ENCODE results near the gene AMIGO3. TPM values are rescaled to one million over a fixed set of nuclear protein-coding genes. Genes with fewer than 3 reads are reported as not detected.

Gene AMIGO3
- total RNA-seq, 1 donor from 2014 or later, result not detected

DNA sequence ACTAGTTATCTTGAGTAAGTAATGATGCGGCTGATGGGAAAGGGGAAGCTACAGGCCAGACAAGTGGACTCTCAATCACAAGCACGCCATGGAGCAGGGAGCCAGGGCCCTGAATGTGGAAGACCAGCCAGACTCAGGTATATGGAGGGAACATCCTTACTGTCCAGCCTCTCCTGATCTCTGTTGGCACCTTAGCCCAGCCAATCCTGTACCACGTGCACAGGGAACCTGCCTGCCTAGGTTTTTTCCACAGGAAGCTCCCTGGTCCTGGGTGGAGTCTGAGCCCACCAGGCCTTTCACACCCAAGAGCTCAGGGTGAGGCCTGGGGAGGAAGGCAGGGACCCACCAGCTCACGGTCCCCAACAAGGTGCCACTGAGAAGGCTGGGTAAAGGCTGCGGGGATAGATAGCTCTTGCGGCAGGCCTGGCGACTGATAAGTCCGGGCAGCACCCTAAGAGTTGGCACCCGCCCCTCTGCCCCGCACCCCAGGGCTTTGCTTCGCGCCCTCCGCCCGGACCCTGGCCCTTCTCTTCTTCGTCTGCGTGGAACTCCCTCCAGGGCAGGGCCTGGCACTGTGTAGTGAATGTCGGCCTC lies 46.3 kb downstream of the AMIGO3 start:
- Histone ChIP-seq H3K27me3 (no peaks in the 10 kb centered on the region), H3K36me3 (no peaks in the 10 kb centered on the region), H3F3A (ENCODE audit: low read depth) (peaks cover 17% of the 10 kb centered on the region), H3K4me3 (peak overlapping the region; percentile 81), H3K79me2 (ENCODE audit: low read depth) (peaks cover 24% of the 10 kb centered on the region), H3K9me3 (ENCODE audit: low read depth) (no peaks in the 10 kb centered on the region), H3K9ac (no peak overlapping the region), H2AFZ (replicated peaks) (peak overlapping the region; percentile 54), H3K27ac (no peak overlapping the region), H3K4me2 (peak overlapping the region; percentile 94), H3K4me1 (peaks cover 8% of the 10 kb centered on the region), H4K20me1 (ENCODE audit: low read depth) (peaks cover 21% of the 10 kb centered on the region)
- Mint-ChIP-seq H3K27me3 (ENCODE audit: insufficient read depth, low read depth) (peaks cover 2% of the 10 kb centered on the region), H3K4me3 (peak overlapping the region; percentile 95), H3K9me3 (no peaks in the 10 kb centered on the region), H3K4me1 (peaks cover 25% of the 10 kb centered on the region), H3K36me3 (peaks cover 2% of the 10 kb centered on the region), H3K27ac (peak overlapping the region; percentile 96)
- peak; percentile 30 for DNase-seq (ENCODE audit: low spot score)
- no peak for TF ChIP-seq EZH2 (IDR thresholded peaks at IDR 0.05)
- no peak for TF ChIP-seq EZH2phosphoT487 (IDR thresholded peaks at IDR 0.05)
- TF ChIP-seq, protein P1, sequence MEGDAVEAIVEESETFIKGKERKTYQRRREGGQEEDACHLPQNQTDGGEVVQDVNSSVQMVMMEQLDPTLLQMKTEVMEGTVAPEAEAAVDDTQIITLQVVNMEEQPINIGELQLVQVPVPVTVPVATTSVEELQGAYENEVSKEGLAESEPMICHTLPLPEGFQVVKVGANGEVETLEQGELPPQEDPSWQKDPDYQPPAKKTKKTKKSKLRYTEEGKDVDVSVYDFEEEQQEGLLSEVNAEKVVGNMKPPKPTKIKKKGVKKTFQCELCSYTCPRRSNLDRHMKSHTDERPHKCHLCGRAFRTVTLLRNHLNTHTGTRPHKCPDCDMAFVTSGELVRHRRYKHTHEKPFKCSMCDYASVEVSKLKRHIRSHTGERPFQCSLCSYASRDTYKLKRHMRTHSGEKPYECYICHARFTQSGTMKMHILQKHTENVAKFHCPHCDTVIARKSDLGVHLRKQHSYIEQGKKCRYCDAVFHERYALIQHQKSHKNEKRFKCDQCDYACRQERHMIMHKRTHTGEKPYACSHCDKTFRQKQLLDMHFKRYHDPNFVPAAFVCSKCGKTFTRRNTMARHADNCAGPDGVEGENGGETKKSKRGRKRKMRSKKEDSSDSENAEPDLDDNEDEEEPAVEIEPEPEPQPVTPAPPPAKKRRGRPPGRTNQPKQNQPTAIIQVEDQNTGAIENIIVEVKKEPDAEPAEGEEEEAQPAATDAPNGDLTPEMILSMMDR (IDR thresholded peaks at IDR 0.05), result no peak

DNA sequence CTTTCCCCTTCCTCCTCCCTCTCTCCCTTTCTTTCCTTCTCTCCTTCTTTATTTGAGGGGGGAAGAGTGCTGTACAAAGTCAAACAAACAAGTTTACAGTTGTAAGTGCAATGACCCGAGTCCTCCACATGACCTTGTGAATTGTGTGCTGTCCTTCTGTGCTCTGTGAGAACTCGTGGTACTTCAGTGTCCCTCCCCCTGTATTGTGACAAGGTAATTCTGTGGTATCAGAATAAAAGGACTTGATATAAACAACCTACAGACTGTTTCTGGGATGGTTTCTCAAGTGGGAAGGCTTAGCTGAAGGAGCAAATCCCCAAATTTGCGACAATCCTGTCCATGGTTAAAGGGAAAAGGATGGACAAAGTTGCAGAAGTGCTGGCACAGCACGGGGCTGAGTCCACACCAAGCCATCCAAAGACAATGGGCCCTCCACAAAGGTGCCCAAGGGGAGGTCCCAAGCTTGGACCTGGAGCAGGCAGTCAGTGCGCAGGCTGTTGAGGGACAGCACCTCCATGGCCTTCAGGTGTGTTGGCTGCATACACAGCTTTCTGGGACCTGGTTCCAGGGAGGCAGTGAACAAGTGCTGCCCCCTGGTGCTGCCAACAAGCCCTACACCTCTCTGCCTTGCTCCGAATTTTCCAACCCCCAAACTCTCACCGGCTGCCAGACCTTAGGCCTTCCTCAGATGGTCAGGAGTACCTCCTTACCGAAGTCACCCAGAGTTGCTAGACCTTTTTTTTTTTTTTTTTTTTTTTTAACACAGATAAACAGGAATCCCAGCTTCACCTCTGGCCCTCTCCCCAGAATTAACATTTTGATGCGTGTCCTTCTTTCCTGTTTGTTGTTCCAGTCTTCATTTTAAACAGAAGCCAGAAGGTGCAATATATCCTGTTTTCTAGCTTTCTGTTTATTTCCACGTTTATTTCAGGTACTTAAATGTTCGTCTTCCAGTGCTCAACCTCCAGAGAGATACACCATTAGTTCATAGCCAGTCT lies 47.9 kb downstream of the AMIGO3 start:
- H3K27ac ChIP-seq, result no peak overlapping the region
- DNase-seq (ENCODE audit: low spot score), result peak; percentile 84

DNA sequence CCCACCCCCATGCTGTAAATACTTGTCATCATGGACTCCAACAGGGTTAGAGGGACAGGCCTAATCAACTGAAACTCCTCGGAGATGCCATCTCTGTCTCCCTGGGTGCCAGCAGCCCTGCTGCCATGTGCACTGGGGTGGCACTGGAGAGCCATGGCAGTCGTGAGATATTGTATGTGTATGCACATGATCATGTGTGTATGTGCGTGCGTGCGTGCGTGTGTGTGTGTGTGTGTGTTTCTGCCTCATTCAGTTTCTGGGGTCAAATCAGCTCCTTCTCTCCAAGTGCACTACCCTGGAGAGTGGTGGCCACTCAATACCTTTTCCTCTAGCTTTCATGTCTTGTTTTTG lies 48.6 kb downstream of the AMIGO3 start:
- H3K27ac Mint-ChIP-seq, result no peak overlapping the region
- no peaks in the 10 kb centered on the region for H3K9me3 Mint-ChIP-seq
- H3K4me3 Mint-ChIP-seq, result no peak overlapping the region
- TF ChIP-seq EZH2phosphoT487 (IDR thresholded peaks at IDR 0.05), result no peak
- no peak for TF ChIP-seq EZH2 (IDR thresholded peaks at IDR 0.05)
- TF ChIP-seq, protein P1 (IDR thresholded peaks at IDR 0.05), result no peak
- Histone ChIP-seq H3K4me1 (peaks cover 8% of the 10 kb centered on the region), H3K79me2 (ENCODE audit: low read depth) (peaks cover 24% of the 10 kb centered on the region), H3K9ac (no peak overlapping the region), H3K27me3 (no peaks in the 10 kb centered on the region), H3K27ac (no peak overlapping the region), H3K9me3 (ENCODE audit: low read depth) (no peaks in the 10 kb centered on the region), H4K20me1 (ENCODE audit: low read depth) (peaks cover 21% of the 10 kb centered on the region), H3K4me3 (no peak overlapping the region), H3K4me2 (no peak overlapping the region), H3F3A (ENCODE audit: low read depth) (peaks cover 17% of the 10 kb centered on the region), H3K36me3 (no peaks in the 10 kb centered on the region), H2AFZ (replicated peaks) (no peak overlapping the region)
- H3K27me3 Mint-ChIP-seq (ENCODE audit: insufficient read depth, low read depth), result peaks cover 4% of the 10 kb centered on the region
- DNase-seq (ENCODE audit: low spot score), result no peak
- H3K4me1 Mint-ChIP-seq, result peaks cover 36% of the 10 kb centered on the region
- no peaks in the 10 kb centered on the region for H3K36me3 Mint-ChIP-seq

More for the DNA sequence above, 47.9 kb downstream of the AMIGO3 start:
- no peak overlapping the region for H3K4me2 ChIP-seq
- H2AFZ ChIP-seq (replicated peaks), result no peak overlapping the region
- H3K4me3 ChIP-seq, result no peak overlapping the region
- H3K79me2 ChIP-seq (ENCODE audit: low read depth), result peaks cover 24% of the 10 kb centered on the region
- Mint-ChIP-seq H3K36me3 (no peaks in the 10 kb centered on the region), H3K9me3 (no peaks in the 10 kb centered on the region), H3K4me1 (peaks cover 31% of the 10 kb centered on the region), H3K27ac (peak overlapping the region; percentile 55), H3K27me3 (ENCODE audit: insufficient read depth, low read depth) (peaks cover 4% of the 10 kb centered on the region), H3K4me3 (peak overlapping the region; percentile 75)
- no peak for TF ChIP-seq EZH2phosphoT487 (IDR thresholded peaks at IDR 0.05)
- TF ChIP-seq, protein P1 (IDR thresholded peaks at IDR 0.05), result peak; percentile 83
- H3K27me3 ChIP-seq, result no peaks in the 10 kb centered on the region
- no peaks in the 10 kb centered on the region for H3K36me3 ChIP-seq
- H3K4me1 ChIP-seq, result peaks cover 8% of the 10 kb centered on the region
- no peak overlapping the region for H3K9ac ChIP-seq
- peaks cover 17% of the 10 kb centered on the region for H3F3A ChIP-seq (ENCODE audit: low read depth)
- H4K20me1 ChIP-seq (ENCODE audit: low read depth), result peaks cover 21% of the 10 kb centered on the region
- no peaks in the 10 kb centered on the region for H3K9me3 ChIP-seq (ENCODE audit: low read depth)

All from neural progenitor cell (in vitro differentiated cells).